Measurements from ENCODE around the gene ADD1. TPM values are rescaled to one million over a fixed set of nuclear protein-coding genes. Genes with fewer than 3 reads are reported as not detected.

The ADD1 gene
- total and polyA plus RNA-seq, 2 experiments from 2014 or later, result 230 to 274 TPM

- H3K36me3 ChIP-seq, result no peaks in the 10 kb centered on the region
- DNase-seq (ENCODE audit: low read depth in 1 of 2, low spot score in 1 of 2), result no peak
Measured at GRCh38 chr4:2827874-2828751, 15.5 kb upstream of the ADD1 start.

GRCh38 chr4:2828758-2829181 is 14.9 kb upstream of the ADD1 start:
- no peak for DNase-seq (ENCODE audit: low read depth in 1 of 2, low spot score in 1 of 2)
- H3K36me3 ChIP-seq, result no peaks in the 10 kb centered on the region

More at GRCh38 chr4:2827874-2828751, 15.5 kb upstream of the ADD1 start:
- Histone ChIP-seq H3K9me3 (ENCODE audit: low read depth) (no peaks in the 10 kb centered on the region), H3K27ac (no peak overlapping the region), H3K4me1 (ENCODE audit: low read depth) (no peaks in the 10 kb centered on the region), H3K4me3 (no peak overlapping the region), H3K27me3 (no peaks in the 10 kb centered on the region)
- no peak for TF ChIP-seq CTCF (IDR thresholded peaks at IDR 0.05; ENCODE audit: low read depth, low read length)

GRCh38 chr4:2829321-2829932 is 14.2 kb upstream of the ADD1 start:
- Histone ChIP-seq H3K4me1 (ENCODE audit: low read depth) (no peaks in the 10 kb centered on the region), H3K4me3 (no peak overlapping the region), H3K36me3 (no peaks in the 10 kb centered on the region), H3K27ac (no peak overlapping the region), H3K27me3 (no peaks in the 10 kb centered on the region), H3K9me3 (ENCODE audit: low read depth) (no peaks in the 10 kb centered on the region)
- no peak for DNase-seq (ENCODE audit: low read depth in 1 of 2, low spot score in 1 of 2)
- TF ChIP-seq CTCF (IDR thresholded peaks at IDR 0.05; ENCODE audit: low read depth, low read length), result no peak

More at GRCh38 chr4:2828758-2829181, 14.9 kb upstream of the ADD1 start:
- Histone ChIP-seq H3K9me3 (ENCODE audit: low read depth) (no peaks in the 10 kb centered on the region), H3K27me3 (no peaks in the 10 kb centered on the region), H3K27ac (no peak overlapping the region), H3K4me3 (no peak overlapping the region), H3K4me1 (ENCODE audit: low read depth) (no peaks in the 10 kb centered on the region)
- TF ChIP-seq CTCF (IDR thresholded peaks at IDR 0.05; ENCODE audit: low read depth, low read length), result no peak

- Histone ChIP-seq H3K4me3 (no peak overlapping the region), H3K4me1 (ENCODE audit: low read depth) (no peaks in the 10 kb centered on the region), H3K27ac (no peak overlapping the region), H3K27me3 (no peaks in the 10 kb centered on the region), H3K36me3 (no peaks in the 10 kb centered on the region), H3K9me3 (ENCODE audit: low read depth) (no peaks in the 10 kb centered on the region)
- DNase-seq (ENCODE audit: low read depth in 1 of 2, low spot score in 1 of 2), result no peak
- no peak for TF ChIP-seq CTCF (IDR thresholded peaks at IDR 0.05; ENCODE audit: low read depth, low read length)
Measured at GRCh38 chr4:2829933-2830451, 13.7 kb upstream of the ADD1 start.

- Histone ChIP-seq H3K4me3 (no peak overlapping the region), H3K36me3 (no peaks in the 10 kb centered on the region)
- no peak for DNase-seq (ENCODE audit: low read depth in 1 of 2, low spot score in 1 of 2)
Measured at GRCh38 chr4:2830632-2831610, 12.7 kb upstream of the ADD1 start.

More at GRCh38 chr4:2830632-2831610, 12.7 kb upstream of the ADD1 start:
- Histone ChIP-seq H3K27me3 (no peaks in the 10 kb centered on the region), H3K27ac (no peak overlapping the region), H3K9me3 (ENCODE audit: low read depth) (no peaks in the 10 kb centered on the region), H3K4me1 (ENCODE audit: low read depth) (no peaks in the 10 kb centered on the region)
- TF ChIP-seq CTCF (IDR thresholded peaks at IDR 0.05; ENCODE audit: low read depth, low read length), result no peak
